Activated T-helper 1 cell treated with anti-CD3 and anti-CD28 coated beads, Interleukin-12 subunit alpha, Interleukin-12 subunit beta, Interleukin-2, Interleukin-4 antibody, amounts not matched to agents 30 ng/mL and 10 ng/mL and 1 ng/mL, durations not matched to agents 14 hours and 24 hours and 36 hours (primary cell): ENCODE measurements around the gene BANP. TPM values are rescaled to one million over a fixed set of nuclear protein-coding genes. Genes with fewer than 3 reads are reported as not detected.
"Not testable (repeated sequence)": the region's sequence is repeated elsewhere in the genome, so short reads cannot be mapped to it uniquely, and the experiment has no call there.

Experiments used
- DNase-seq: peaks from one replicate; pipeline ENCODE4 v3.0.0; 2021; ENCODE audit warnings: low spot score
- H3K27ac Mint-ChIP-seq: one replicate; pipeline ENCODE4 v1.8.0; 2021; ENCODE audit warnings: mild to moderate bottlenecking, mixed read lengths
- H3K27me3 Mint-ChIP-seq: one replicate; pipeline ENCODE4 v1.8.0; 2022; ENCODE audit warnings: mild to moderate bottlenecking, moderate library complexity, mixed read lengths; ENCODE audit not compliant: insufficient read depth
- H3K36me3 Mint-ChIP-seq: one replicate; pipeline ENCODE4 v1.8.0; 2021; ENCODE audit warnings: low read depth, mixed read lengths
- H3K4me1 Mint-ChIP-seq: one replicate; pipeline ENCODE4 v1.8.0; 2021; ENCODE audit warnings: low read depth, mixed read lengths
- H3K4me3 Mint-ChIP-seq: one replicate; pipeline ENCODE4 v1.8.0; 2021; ENCODE audit warnings: mild to moderate bottlenecking, moderate library complexity, mixed read lengths
- H3K9me3 Mint-ChIP-seq: one replicate; pipeline ENCODE4 v1.8.0; 2021; ENCODE audit warnings: mixed read lengths
- intact Hi-C: fragments of 100-400 bp; cut with micrococcal nuclease; formaldehyde crosslinking; loops from one replicate; pipeline ENCODE4 v1.15.1; 2024
- total RNA-seq: library from RNA; stranded (reverse); gene quantifications from 2 replicates; pipeline ENCODE4 v1.2.3, GENCODE V29; 2022

The BANP gene
- total RNA-seq, 1 donor from 2014 or later: 35.5 TPM

DNA sequence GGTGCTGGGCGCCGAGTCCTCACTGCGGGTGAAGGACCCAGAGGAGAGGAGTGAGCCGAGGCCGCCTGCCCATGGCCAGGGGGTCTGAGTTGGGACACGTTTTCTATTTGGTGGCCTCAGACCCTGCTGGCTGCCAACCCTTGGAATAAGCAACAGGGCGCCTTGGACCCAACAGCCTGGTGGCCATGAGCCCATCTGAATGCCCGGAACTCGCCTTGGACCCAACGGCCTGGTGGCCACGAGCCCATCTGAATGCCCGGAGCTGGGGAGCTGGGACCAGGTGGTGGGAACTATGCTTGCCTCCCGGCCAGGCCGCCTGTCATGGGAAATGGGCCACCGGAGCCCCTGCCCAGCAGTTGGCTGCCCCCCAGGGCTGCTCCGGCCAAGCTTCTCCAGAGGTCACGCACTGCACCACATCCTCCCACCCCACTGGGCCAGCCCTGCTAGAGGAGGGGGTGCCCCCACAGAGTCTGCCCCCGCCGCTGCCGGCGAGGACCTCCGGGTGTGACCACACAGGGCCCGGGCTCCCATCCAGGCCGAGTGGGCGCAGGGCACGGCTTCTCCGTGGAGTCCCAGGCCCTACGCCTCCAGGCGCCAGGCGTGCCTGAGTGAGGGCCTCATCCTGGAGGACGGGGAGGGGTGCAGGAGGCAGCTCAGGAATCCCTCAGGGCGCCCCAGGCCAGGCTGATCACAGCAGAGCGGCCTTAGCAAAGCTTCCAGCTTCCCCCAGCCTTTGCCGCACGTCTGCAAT, 140.2 kb downstream of the BANP start:
- H3K36me3 Mint-ChIP-seq, H3K4me1 Mint-ChIP-seq, H3K27ac Mint-ChIP-seq, H3K4me3 Mint-ChIP-seq, H3K9me3 Mint-ChIP-seq, intact Hi-C loops, DNase-seq, H3K27me3 Mint-ChIP-seq: not testable (repeated sequence)

DNA sequence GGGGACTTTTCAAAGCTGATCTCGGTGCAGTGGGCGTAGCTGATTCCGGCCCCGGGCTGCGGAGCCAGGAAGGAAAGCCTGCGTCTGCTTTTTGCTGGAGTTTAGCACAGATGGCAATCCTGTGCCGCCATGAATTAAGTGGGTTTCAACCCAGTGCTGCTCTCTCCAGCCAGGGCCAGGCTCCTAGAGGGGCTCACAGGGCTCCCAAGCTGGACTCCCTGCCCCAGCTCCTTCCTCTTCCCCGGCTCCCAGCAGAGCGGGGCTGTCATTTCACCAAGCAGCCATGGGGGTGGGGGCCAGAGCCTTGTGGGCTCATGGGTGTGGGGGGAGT, 140.7 kb downstream of the BANP start:
- H3K4me1 Mint-ChIP-seq: not testable (repeated sequence)

GRCh38 chr16:88092791-88093555, 141.7 kb downstream of the BANP start:
- H3K9me3 Mint-ChIP-seq: peaks cover 14% of the 10 kb centered on the region
- H3K4me3 Mint-ChIP-seq, H3K36me3 Mint-ChIP-seq, H3K27ac Mint-ChIP-seq, H3K27me3 Mint-ChIP-seq, H3K4me1 Mint-ChIP-seq, DNase-seq, intact Hi-C loops: not testable (repeated sequence)

More for the DNA sequence above, 140.7 kb downstream of the BANP start:
- intact Hi-C loops, H3K27ac Mint-ChIP-seq, H3K36me3 Mint-ChIP-seq, H3K27me3 Mint-ChIP-seq, H3K4me3 Mint-ChIP-seq, DNase-seq: not testable (repeated sequence)
- H3K9me3 Mint-ChIP-seq: peaks cover 11% of the 10 kb centered on the region

DNA sequence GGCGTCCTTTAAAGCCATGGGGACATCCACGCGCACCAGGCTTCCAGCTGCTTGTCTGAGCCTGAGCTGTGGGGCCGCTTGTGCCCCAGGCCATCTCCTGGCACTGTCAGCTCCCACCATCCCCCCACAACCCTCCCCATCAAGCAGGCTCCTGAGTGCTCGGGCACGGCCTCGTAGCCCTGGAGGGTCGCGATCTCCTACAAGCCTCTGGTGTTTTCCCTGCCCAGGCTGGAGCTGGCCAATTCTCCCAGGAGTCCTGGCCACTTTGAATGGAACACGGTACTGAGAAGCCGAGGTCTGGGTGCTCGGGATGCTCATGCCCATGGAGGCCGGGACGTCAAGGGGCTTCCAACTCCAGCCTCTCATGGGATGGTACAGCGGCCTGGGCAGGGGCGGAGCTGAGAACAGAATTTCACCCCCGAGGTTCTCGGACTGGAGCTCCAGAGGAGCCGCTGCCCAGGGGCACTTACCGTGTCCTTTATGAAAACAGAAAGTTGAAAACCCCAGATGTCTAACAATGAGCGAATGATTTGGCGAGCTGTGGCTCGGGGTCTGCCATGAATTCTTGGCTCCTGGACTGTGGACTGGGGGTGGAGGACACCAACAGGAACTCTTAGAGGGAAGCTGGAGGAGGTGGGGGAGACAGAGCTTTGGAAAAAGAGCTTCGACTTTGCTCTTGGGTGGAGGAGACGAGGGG, 142.5 kb downstream of the BANP start:
- H3K9me3 Mint-ChIP-seq: peaks cover 22% of the 10 kb centered on the region
- H3K27me3 Mint-ChIP-seq, H3K4me1 Mint-ChIP-seq, H3K36me3 Mint-ChIP-seq, H3K27ac Mint-ChIP-seq, H3K4me3 Mint-ChIP-seq, intact Hi-C loops, DNase-seq: not testable (repeated sequence)

DNA sequence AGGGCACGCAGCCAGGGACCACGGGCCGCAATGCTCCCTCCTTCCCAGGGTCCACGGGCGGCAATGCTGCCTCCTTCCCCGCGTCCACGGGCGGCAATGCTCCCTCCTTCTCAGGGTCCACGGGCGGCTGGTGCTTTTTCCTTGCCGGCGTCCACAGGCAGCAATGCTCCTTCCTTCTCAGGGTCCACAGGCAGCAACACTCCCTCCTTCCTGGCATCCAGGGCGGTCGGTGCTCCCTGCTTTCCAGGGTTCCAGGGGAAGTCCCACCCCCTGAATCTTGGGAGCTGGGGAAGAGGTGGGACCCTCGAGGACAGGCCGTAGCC, 143.0 kb downstream of the BANP start:
- H3K36me3 Mint-ChIP-seq, H3K27me3 Mint-ChIP-seq, H3K4me1 Mint-ChIP-seq, intact Hi-C loops, H3K27ac Mint-ChIP-seq, H3K4me3 Mint-ChIP-seq, DNase-seq: not testable (repeated sequence)
- peaks cover 24% of the 10 kb centered on the region for H3K9me3 Mint-ChIP-seq

GRCh38 chr16:88094900-88095299, 143.7 kb downstream of the BANP start:
- intact Hi-C loops, DNase-seq, H3K4me3 Mint-ChIP-seq, H3K4me1 Mint-ChIP-seq, H3K36me3 Mint-ChIP-seq, H3K27ac Mint-ChIP-seq, H3K27me3 Mint-ChIP-seq: not testable (repeated sequence)
- peaks cover 24% of the 10 kb centered on the region for H3K9me3 Mint-ChIP-seq

DNA sequence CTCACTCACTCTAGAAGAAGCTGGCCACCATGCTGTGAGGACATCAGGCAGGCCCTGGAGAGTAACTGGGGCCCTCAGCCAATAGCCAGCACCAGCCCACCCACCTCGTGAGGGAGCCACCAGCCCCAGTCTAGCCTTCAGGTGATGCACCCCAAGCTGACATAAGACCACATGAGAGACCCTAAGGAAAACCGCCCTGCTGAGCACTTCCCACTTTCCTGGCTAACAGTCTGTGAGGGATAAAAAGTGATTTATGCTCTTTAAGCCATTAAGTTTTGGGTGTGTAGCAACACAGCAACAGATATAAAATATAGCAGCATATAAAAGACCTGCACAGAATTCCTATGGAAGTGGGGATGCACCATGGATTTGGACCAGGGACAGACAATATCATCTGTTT, 145.4 kb downstream of the BANP start:
- intact Hi-C loops, H3K27ac Mint-ChIP-seq, DNase-seq, H3K4me1 Mint-ChIP-seq, H3K36me3 Mint-ChIP-seq, H3K4me3 Mint-ChIP-seq, H3K27me3 Mint-ChIP-seq: not testable (repeated sequence)
- peaks cover 24% of the 10 kb centered on the region for H3K9me3 Mint-ChIP-seq

DNA sequence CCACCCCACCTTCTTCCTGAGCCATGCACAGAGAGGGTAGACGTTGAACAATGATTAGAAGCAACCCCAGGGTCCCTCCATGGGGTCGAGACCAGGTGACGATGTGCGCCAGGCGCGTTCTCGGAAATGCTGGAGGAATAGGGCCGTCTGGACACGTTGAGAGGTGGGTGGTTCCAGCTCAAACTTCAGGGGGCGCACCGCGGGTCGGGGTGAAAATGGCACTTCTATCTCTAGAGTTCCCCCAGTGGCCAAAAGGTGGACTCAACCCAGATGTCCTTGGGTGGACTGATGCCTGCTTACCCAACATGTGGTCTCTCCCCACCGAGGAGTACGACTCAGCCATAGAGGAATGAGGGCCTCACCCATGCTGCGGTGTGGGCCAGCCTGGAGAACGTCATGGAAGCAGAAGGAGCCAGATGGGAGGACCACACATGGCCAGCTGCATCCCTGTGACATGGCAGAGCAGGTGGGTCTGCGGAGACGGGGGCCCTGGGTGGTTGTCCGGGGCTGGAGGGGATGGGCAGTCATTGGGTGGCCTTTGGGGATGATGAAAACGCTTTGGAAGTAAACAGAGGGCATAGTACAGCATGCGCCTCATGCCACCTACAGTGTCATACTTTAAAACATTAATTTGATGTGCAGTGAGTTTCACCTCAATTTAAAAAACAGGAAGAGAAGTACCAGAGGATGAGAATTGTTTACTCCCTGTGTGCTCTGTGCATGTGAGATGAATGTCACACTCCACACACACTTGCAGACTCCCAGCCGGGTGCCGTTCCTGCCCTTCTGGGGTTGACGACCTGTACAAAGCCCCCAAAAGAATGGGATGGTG, 147.7 kb downstream of the BANP start:
- peaks cover 24% of the 10 kb centered on the region for H3K9me3 Mint-ChIP-seq
- DNase-seq, H3K4me1 Mint-ChIP-seq, H3K27me3 Mint-ChIP-seq, H3K27ac Mint-ChIP-seq, intact Hi-C loops, H3K36me3 Mint-ChIP-seq, H3K4me3 Mint-ChIP-seq: not testable (repeated sequence)

- DNase-seq: no peak
- Mint-ChIP-seq H3K27me3 (peaks cover 8% of the 10 kb centered on the region), H3K36me3 (no peaks in the 10 kb centered on the region), H3K9me3 (peaks cover 24% of the 10 kb centered on the region), H3K27ac (no peak overlapping the region), H3K4me3 (no peak overlapping the region), H3K4me1 (no peaks in the 10 kb centered on the region)
- intact Hi-C loops: no loop called here
These were observed 148.3 kb downstream of the BANP start for GRCh38 chr16:88099563-88099890.

- DNase-seq, H3K27me3 Mint-ChIP-seq, H3K27ac Mint-ChIP-seq, H3K36me3 Mint-ChIP-seq, H3K4me3 Mint-ChIP-seq, H3K4me1 Mint-ChIP-seq: not testable (repeated sequence)
- intact Hi-C loops: loop anchor here (1.0 kb wide), 1 partner anchor 11 kb away; no protein-coding TSS in a partner anchor
- peaks cover 24% of the 10 kb centered on the region for H3K9me3 Mint-ChIP-seq
These were observed 148.7 kb downstream of the BANP start for GRCh38 chr16:88099956-88100355.

- peaks cover 18% of the 10 kb centered on the region for H3K9me3 Mint-ChIP-seq
- not testable (repeated sequence) for H3K4me1 Mint-ChIP-seq, DNase-seq, H3K27me3 Mint-ChIP-seq, H3K27ac Mint-ChIP-seq, H3K4me3 Mint-ChIP-seq, H3K36me3 Mint-ChIP-seq
- intact Hi-C loops: loop anchor here (1.0 kb wide), 1 partner anchor 10 kb away; no protein-coding TSS in a partner anchor
These were observed 149.8 kb downstream of the BANP start for GRCh38 chr16:88100801-88101622.

GRCh38 chr16:88101623-88102105, 150.4 kb downstream of the BANP start:
- H3K27ac Mint-ChIP-seq, H3K4me3 Mint-ChIP-seq, DNase-seq, H3K36me3 Mint-ChIP-seq, intact Hi-C loops, H3K27me3 Mint-ChIP-seq, H3K4me1 Mint-ChIP-seq: not testable (repeated sequence)
- peaks cover 15% of the 10 kb centered on the region for H3K9me3 Mint-ChIP-seq
